Right lobe of liver (tissue), 6 donors: ENCODE measurements around the gene EXD3. TPM values are rescaled to one million over a fixed set of nuclear protein-coding genes. Genes with fewer than 3 reads are reported as not detected.

Experiments
- ATAC-seq, 4 donors: fragments of 200-7000 bp; cut with Tn5 transposase; one replicate each; pipeline ENCODE4 v1.9.1; 2020; ENCODE audit warnings: mild to moderate bottlenecking in 4 of 4, moderate library complexity in 4 of 4
- DNase-seq, 3 donors: peaks; one replicate each; pipeline ENCODE4 v3.0.0-alpha.2; 2020
- H3K27ac ChIP-seq, 3 donors: fragments of 200-600 bp; one replicate each; pipeline ENCODE4 v1.8.0; 2022
- H3K27me3 ChIP-seq, 2 donors: fragments of 200-600 bp; one replicate each; pipeline ENCODE4 v1.8.0; 2022
- H3K36me3 ChIP-seq, 4 donors: fragments of 200-600 bp; sonication (generic) in 1 of 4; one replicate each; pipeline versions ENCODE4 v1.5.1 to v1.8.0; 2017 to 2022; ENCODE audit warnings: control low read depth in 1 of 4
- H3K4me1 ChIP-seq, 4 donors: fragments of 200-600 bp; sonication (generic) in 1 of 4; one replicate each; pipeline versions ENCODE4 v1.5.1 to v1.8.0; 2017 to 2022; ENCODE audit warnings: control low read depth in 1 of 4
- H3K4me3 ChIP-seq, 3 donors: fragments of 200-600 bp; one replicate each; pipeline ENCODE4 v1.8.0; 2022
- H3K9me3 ChIP-seq, 4 donors: fragments of 200-600 bp; sonication (generic) in 1 of 4; one replicate each; pipeline versions ENCODE4 v1.5.1 to v1.8.0; 2017 to 2022; ENCODE audit warnings: control low read depth in 1 of 4
- POLR2A ChIP-seq: fragments of 450-650 bp; IDR thresholded peaks from one replicate; pipeline ENCODE4 v1.6.1; 2017; ENCODE audit warnings: antibody characterized with exemption, mild to moderate bottlenecking
- WGBS: methylation state at CpG from one replicate; pipeline ENCODE4 v1.1.6; 2018; ENCODE audit warnings: low coverage, low lambda C conversion rate; ENCODE audit not compliant: insufficient coverage; ENCODE audit errors: missing lambda C conversion rate; 5-methylcytosine and 5-hydroxymethylcytosine counted together
- intact Hi-C, 2 donors: fragments of 100-400 bp; cut with DNase I; formaldehyde crosslinking; loops; one replicate each; pipeline versions ENCODE4 v1.11.2 to v1.14.1; 2022
- total RNA-seq, 6 experiments: library from RNA; depleted of rRNA in 2 of 6; stranded (reverse); fragments of >200 nt in 2 of 6; fragmentation: NEBNext Ultra II Directional in 3 of 6; extraction: Animal tissue kit (Norgen Biotek cat#: 25700) in 3 of 6; gene quantifications; one replicate each; pipeline versions ENCODE4 v1.1.0 to v1.2.4, GENCODE V29; 2016 to 2023
- TF ChIP-seq, protein P1 (sequence below), 4 donors: fragments of 200-600 bp in 3 of 4; fragments of 450-650 bp in 1 of 4; IDR thresholded peaks; one replicate each; pipeline versions ENCODE4 v1.5.1 to v1.8.0; 2016 to 2022; ENCODE audit warnings: antibody characterized with exemption in 4 of 4, mild to moderate bottlenecking in 2 of 4
- donor health status: DM: no; HTN: yes; CAD: no.
- donor health status: DM: no; HTN: no; CAD: no.
- donor health status: DM: no; HTN: no; CAD: no.
- donor health status: DM: no; HTN: yes; CAD: no.
- donor health status: DM: no; HTN: yes; CAD: no.

The EXD3 gene
- total RNA-seq, 6 experiments from 2014 or later = 3.3 to 14.4 (median 10.6) TPM

DNA sequence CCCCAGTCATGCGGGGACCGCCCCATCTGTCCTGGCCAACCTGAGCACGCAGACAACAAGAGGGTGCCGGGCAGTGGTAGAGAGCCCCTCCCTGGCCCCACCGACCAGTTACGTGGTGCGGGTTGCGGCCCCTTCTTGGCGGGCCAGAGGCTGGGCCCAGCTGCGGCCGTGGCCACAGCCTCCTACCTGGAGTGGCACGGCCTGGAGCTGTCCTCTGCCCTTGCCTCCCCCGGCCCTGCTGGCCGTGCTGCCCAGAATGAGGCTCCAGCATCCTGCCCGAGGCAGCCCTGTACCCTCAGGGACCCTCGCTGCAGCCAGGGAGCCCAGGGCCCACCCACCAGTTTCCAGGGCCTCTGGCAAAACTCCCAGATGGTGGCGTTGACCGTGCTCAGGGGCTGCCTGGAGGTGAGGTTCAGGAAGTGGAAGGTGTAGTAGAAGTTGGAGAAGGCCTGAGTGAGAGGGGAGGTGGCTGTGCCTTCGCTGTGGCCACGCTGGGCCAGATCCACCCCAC, 12.5 kb upstream of the EXD3 start:
- Histone ChIP-seq H3K4me1 (no peaks in the 10 kb centered on the region), H3K27ac (no peak overlapping the region), H3K27me3 (no peaks in the 10 kb centered on the region), H3K36me3 (no peaks in the 10 kb centered on the region), H3K4me3 (no peak overlapping the region), H3K9me3 (no peaks in the 10 kb centered on the region)
- WGBS = 68% methylated on average over 2 of the region's 20 CpGs
- TF ChIP-seq POLR2A = no peak
- TF ChIP-seq, protein P1, sequence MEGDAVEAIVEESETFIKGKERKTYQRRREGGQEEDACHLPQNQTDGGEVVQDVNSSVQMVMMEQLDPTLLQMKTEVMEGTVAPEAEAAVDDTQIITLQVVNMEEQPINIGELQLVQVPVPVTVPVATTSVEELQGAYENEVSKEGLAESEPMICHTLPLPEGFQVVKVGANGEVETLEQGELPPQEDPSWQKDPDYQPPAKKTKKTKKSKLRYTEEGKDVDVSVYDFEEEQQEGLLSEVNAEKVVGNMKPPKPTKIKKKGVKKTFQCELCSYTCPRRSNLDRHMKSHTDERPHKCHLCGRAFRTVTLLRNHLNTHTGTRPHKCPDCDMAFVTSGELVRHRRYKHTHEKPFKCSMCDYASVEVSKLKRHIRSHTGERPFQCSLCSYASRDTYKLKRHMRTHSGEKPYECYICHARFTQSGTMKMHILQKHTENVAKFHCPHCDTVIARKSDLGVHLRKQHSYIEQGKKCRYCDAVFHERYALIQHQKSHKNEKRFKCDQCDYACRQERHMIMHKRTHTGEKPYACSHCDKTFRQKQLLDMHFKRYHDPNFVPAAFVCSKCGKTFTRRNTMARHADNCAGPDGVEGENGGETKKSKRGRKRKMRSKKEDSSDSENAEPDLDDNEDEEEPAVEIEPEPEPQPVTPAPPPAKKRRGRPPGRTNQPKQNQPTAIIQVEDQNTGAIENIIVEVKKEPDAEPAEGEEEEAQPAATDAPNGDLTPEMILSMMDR (IDR thresholded peaks at IDR 0.05) = no peak
- intact Hi-C loops = no loop called here
- DNase-seq (peak in 2 of 3 donors; percentile 21 to 45), ATAC-seq (peak in 1 of 4 donors; percentile 3)

DNA sequence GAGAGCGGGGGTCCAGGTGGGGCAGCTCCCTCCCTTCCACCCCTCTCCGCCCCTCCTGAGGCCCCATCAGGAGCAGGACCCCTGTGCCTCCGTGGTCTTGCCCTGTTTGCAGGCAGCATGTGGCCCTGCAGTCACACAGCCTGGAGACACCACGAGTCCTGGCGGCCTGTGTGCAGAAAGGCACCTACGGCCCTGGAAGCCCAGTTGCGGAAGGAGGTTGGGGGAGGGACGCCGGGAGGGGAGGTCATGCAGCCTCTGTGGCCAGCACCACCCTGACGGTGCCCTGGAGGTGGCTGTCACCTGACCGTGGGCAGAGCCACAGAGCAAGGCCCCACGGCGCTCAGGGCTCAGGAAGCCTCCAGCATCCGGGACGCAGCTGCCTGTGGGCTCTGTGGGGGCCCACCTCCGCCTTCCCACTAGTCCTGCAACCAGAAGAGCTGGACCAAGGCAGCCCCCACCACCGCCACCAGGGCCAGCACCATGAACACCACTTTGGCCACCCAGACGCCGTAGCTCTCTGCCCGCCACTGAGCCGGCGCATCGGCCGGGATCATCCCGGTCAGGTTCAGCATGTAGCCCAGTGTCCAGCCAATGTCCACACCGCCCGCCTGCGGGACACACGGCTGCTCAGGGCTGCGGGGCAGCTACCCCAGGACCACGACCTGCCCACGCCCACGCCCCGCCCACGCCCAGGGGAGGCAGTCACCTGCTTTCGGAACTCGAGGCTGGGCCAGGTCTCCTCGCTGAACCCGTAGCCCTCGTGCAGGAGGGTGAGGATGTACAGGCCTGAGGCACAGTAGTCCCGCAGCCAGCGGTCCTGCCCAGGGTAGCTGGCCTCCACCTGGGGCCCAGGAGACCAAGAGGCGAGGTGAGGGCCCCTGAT, 11.8 kb upstream of the EXD3 start:
- no peak overlapping the region for H3K27ac ChIP-seq
- no peaks in the 10 kb centered on the region for H3K4me1 ChIP-seq
- no peaks in the 10 kb centered on the region for H3K27me3 ChIP-seq
- no peak overlapping the region for H3K4me3 ChIP-seq
- no peak for ATAC-seq
- DNase-seq = peak in 2 of 3 donors; percentile 27 to 57
- intact Hi-C loops = no loop called here
- 60% methylated on average over 4 of the region's 43 CpGs for WGBS
- H3K36me3 ChIP-seq = no peaks in the 10 kb centered on the region
- TF ChIP-seq, protein P1 (IDR thresholded peaks at IDR 0.05) = no peak
- TF ChIP-seq POLR2A = no peak
- no peaks in the 10 kb centered on the region for H3K9me3 ChIP-seq

DNA sequence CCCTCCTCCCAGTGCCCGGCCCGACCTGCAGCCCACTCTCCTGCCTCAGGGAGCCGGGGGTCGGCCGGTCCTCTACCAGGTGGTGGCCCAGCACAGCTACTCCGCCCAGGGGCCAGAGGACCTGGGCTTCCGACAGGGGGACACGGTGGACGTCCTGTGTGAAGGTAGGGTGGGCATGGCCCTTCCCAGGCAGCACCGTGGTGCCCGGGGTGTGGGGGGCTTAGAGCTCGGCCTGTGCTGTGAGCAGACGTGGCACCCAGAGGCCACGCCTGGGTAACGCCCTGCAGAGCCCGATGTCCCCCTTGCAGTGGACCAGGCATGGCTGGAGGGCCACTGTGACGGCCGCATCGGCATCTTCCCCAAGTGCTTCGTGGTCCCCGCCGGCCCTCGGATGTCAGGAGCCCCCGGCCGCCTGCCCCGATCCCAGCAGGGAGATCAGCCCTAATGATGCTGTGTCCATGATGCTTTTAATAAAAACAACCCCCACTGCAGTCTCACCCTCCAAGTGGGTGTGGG, 11.0 kb upstream of the EXD3 start:
- intact Hi-C loops = no loop called here
- no peak overlapping the region for H3K4me3 ChIP-seq
- H3K9me3 ChIP-seq = no peaks in the 10 kb centered on the region
- H3K27ac ChIP-seq = no peak overlapping the region
- no peaks in the 10 kb centered on the region for H3K36me3 ChIP-seq
- no peaks in the 10 kb centered on the region for H3K27me3 ChIP-seq
- no peaks in the 10 kb centered on the region for H3K4me1 ChIP-seq
- DNase-seq = peak in 2 of 3 donors; percentile 21 to 54
- no peak for TF ChIP-seq POLR2A
- TF ChIP-seq, protein P1 (IDR thresholded peaks at IDR 0.05) = no peak
- WGBS = no CpG with 5 or more reads among the region's 26 CpGs
- no peak for ATAC-seq

DNA sequence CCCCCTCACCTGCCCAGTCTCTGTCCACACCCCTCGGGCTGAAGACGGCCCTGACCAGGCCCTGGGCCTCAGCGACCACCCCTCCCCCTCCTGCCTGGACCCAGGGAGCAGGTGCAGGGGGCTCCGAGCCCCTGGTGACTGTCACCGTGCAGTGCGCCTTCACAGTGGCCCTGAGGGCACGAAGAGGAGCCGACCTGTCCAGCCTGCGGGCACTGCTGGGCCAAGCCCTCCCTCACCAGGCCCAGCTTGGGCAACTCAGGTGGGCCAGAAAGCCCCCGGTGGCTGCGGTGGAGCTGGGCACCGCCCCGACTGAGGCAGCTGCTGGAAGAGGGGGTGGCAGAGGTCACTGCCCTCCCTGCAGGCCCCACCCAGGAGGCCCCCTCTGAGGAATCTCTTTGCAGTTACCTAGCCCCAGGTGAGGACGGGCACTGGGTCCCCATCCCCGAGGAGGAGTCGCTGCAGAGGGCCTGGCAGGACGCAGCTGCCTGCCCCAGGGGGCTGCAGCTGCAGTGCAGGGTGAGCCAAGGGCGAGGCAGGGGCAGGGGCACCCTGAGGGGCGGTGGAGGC, 10.5 kb upstream of the EXD3 start:
- WGBS = no CpG with 5 or more reads among the region's 19 CpGs
- TF ChIP-seq POLR2A = no peak
- TF ChIP-seq, protein P1 (IDR thresholded peaks at IDR 0.05) = no peak
- DNase-seq = peak in 2 of 3 donors; percentile 14 to 45

More for the DNA sequence above, 10.5 kb upstream of the EXD3 start:
- H3K27me3 ChIP-seq = no peaks in the 10 kb centered on the region
- no peaks in the 10 kb centered on the region for H3K4me1 ChIP-seq
- intact Hi-C loops = no loop called here
- H3K4me3 ChIP-seq = no peak overlapping the region
- ATAC-seq = no peak
- no peak overlapping the region for H3K27ac ChIP-seq
- H3K9me3 ChIP-seq = no peaks in the 10 kb centered on the region
- H3K36me3 ChIP-seq = no peaks in the 10 kb centered on the region
